Right lobe of liver (tissue), 4 donors: ENCODE results near the gene ATP7B.

Source experiments
- CTCF ChIP-seq, 4 donors: fragments of 200-600 bp in 3 of 4; fragments of 450-650 bp in 1 of 4; IDR thresholded peaks; one replicate each; pipeline versions ENCODE4 v1.5.1 to v1.8.0; 2016 to 2022; ENCODE audit warnings: antibody characterized with exemption in 4 of 4, mild to moderate bottlenecking in 2 of 4
- POLR2A ChIP-seq: fragments of 450-650 bp; IDR thresholded peaks from one replicate; pipeline ENCODE4 v1.6.1; 2017; ENCODE audit warnings: antibody characterized with exemption, mild to moderate bottlenecking
- donor health status: DM: no; HTN: no; CAD: no.
- donor health status: DM: no; HTN: no; CAD: no.
- donor health status: DM: no; HTN: yes; CAD: no.

GRCh38 chr13:52020191-52020590, 8.9 kb upstream of the ATP7B start:
- no peak for TF ChIP-seq CTCF (IDR thresholded peaks at IDR 0.05)
- no peak for TF ChIP-seq POLR2A
